NCI-H748 treated with DMSO at 0.1 percent for 48 hours (cell line): ENCODE results near the gene ART5.
"Not testable (repeated sequence)": the region's sequence is repeated elsewhere in the genome, so short reads cannot be mapped to it uniquely, and the experiment has no call there.

Experiments
- DNase-seq: peaks from one replicate; lab custom pipeline; 2025; lab: John Stamatoyannopoulos, UW

ART5 gene

DNA sequence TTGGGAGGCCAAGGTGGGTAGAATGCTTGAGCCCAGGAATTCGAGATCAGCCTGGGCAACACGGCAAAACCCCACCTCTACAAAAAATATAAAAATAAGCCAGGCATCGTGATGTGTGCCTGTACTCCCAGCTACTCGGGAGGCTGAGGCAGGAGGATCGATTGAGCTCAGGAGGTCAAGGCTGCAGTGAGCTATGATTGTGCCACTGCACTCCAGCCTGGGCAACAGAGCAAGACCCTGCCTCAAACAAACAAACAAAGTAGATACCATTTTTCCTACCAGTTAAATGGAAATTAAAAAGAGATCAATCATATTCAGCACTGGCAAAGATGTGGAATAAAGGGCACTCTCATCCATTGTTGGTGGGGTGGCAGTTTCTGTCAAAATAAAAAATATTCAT, 15.5 kb upstream of the ART5 start:
- not testable (repeated sequence) for DNase-seq

DNA sequence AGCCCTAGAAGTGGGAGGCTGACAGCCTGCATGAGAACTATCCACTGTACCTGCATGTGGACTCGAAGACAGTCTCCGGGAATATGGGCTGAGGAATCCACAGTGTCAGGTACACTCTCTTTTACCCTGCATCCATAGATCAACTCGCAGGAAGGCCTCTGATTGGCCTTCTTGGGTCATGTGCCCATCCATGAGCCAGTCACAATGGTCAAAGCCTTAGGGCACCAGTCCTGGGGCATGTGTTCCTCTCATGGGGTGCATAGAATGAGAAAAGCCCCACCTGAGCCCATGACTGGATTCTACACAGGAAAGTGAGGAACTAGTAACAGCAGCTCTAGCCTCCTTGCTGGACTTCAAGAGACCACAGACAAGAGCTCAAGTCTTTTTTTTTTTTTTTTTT, 13.8 kb upstream of the ART5 start:
- no peak for DNase-seq

GRCh38 chr11:3652514-3652913, 10.7 kb upstream of the ART5 start:
- not testable (repeated sequence) for DNase-seq

- DNase-seq = not testable (repeated sequence)
Measured at GRCh38 chr11:3649374-3649773, 7.6 kb upstream of the ART5 start.

- DNase-seq = not testable (repeated sequence)
Measured at GRCh38 chr11:3648843-3649242, 7.1 kb upstream of the ART5 start.

GRCh38 chr11:3645552-3645951, 3.8 kb upstream of the ART5 start:
- DNase-seq = no peak

GRCh38 chr11:3644817-3645235, 3.0 kb upstream of the ART5 start, which contains the start of gene ART1:
Gene ART1 (plus strand): TSS chr11:3645128. CDS start chr11:3659214, 14,086 bp downstream.
- no peak for DNase-seq

GRCh38 chr11:3643102-3643546, 1.3 kb upstream of the ART5 start:
- not testable (repeated sequence) for DNase-seq

DNA sequence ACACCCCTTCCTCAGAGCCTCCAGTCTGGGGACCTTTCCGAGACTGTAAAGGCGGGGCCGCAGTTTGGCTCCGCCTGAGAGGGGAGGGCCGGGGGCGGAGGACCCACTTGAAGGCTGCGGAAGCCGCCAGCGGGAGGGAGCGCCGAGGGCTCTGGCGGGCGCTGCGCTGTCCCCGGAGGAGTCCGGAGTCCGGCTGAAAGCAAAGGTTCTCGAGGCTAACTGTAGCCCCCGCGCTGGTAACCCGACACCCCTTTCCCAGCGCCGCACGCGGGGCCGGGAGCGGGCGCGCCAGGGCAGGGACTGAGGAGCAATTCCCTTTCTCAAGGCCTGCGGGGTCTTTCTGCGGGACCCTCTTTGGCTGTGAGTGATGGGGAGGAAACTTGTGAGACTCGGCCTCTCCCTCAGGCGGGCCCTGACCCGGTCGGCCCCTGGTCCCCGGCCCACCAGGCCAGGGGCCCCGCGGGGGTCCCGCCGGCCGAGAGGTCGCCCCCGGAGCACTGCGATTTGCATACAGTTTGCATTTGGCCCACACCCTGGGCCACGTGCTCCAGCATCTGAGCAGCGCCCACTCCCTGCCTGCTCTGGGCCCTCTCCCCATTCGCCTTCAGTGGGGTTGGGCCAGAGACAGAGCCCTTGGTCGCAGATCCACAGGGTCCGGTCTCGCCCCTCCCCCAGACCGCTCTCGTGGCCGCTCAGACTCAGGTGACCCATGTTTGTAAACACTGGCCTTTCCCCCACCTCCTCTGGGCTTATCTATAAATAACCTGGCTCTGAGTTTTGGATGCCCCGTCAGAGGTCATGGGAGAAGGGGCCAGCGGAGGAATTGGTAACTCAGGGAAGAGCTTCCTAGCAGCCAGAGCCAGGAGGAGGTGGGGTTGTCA, 519 bp upstream of the ART5 start:
- DNase-seq = peak; percentile 71

DNA sequence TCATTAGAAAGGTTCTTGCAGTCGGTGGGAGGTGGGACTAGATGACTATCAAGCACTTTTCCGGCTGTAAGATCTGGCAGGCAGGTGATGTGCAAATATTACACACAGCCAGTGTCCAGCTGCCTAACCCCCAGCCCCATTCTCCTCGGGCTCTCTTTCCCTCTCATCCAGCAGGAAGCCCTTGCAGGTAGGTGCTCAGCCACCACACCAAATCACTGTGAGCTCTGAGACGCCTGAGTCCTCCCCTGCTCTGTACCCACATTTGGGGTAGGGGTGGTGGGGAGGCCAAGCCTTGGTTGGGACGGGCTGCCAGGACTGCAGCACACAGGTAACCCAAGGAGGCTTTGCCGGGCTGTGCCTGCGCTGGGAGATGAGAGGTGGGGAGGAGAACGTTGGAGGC, 601 bp downstream of the ART5 start:
- DNase-seq = no peak

DNA sequence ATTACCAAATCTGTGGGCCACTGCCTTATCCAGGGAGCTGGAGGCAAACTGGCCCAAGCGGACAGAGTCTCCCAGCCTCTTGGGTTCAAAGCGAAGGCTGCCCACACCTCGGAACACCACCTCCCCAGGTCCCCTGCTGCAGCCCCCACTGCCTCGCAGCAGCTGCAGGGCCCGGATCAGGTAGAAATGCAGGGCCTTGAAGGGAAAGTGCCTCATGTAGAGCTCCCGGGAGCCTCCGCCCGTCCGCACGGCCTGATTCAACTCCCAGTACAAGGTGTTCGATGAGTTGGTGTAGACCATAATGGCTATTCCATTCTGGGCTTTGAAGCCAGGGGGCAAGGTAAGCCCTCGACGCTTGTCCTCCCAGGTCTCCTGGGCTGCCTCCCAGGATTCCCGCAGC, 2.0 kb downstream of the ART5 start:
- DNase-seq = no peak

GRCh38 chr11:3638513-3638912, 3.3 kb downstream of the ART5 start:
- no peak for DNase-seq

- DNase-seq = no peak
Measured at GRCh38 chr11:3637201-3637600, 4.6 kb downstream of the ART5 start.

DNA sequence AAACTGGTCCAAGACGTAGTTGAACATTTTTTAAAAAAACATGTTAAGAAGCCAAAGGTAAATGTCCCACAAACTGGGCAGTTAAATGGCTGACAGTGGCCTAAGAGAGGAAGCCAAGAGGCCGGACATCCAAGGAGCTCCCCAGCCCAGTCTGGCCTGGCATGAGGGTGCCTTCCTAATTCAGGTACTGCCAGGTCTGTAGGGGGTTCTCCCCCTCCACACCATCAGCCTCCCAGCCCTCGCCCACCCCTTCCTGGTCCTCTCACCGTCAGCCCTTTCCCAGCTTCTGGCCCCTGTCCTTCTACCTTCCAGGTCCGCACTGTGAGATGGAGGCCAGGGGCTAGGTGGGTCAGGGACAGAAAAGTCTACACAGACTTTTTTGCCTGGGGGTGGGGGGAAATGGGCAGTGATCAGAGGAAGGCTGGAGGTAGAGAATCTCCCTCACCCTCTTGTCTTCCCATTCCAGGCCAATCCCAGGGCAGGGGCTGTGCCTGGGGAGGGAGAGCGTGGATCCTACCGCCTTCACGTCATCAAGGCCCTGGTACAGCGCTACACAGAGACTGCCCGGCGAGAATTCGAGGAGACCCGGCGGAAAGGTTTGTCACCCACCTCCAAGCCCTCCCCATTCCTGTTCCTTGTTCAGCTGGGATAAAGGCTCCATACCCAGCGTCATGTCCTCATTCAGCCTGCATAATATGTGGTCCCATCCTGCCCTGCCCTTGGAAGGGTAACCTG, 6.0 kb downstream of the ART5 start:
- DNase-seq = no peak

DNA sequence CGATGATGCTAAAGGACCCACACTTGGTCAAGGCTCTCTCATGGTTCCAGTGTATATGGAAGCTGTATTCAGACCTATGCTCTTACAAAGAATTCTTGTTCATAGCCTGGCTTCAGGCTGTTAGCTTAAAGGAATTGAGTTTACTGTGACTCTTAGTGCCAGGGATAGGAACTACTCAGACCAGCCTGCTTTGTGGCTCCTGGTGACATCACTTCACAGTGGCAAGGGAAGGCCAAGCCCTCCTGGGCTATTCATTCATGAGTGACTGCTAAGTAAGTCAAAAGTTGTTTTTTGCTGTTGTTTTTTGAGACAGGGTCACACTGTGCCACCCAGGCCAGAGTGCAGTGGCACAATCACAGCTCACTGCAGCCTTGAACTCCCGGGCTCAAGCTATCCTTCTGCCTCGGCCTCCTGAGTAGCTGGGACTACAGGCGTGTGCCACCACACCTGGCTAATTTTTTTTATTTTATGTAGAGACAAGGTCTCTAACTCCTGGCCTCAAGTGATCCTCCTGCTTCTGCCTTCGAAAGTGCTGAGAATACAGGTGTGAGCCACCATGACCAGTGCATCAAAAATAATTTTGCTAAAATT, 9.6 kb downstream of the ART5 start:
- no peak for DNase-seq

- no peak for DNase-seq
Measured at GRCh38 chr11:3631331-3631730, 10.5 kb downstream of the ART5 start.

DNA sequence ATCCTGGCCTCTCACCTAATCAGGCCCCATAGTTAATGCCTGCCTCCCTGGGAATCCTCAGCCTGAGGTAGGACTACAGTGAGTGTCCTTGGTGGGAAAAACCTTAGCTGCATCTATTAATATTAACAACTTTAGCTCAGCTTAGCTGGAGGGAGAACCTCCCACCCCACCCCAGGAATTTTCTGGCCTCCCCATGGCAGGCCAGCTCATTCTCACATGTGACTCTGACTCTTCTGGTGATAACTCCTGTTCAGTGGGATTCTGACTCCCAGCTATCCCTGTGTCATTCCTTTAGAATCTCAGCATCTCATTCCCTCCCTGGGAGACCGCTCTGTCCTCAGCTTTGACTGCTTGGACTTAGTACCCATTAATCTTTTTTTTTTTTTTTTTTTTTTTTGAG, 14.5 kb downstream of the ART5 start:
- DNase-seq = no peak

DNA sequence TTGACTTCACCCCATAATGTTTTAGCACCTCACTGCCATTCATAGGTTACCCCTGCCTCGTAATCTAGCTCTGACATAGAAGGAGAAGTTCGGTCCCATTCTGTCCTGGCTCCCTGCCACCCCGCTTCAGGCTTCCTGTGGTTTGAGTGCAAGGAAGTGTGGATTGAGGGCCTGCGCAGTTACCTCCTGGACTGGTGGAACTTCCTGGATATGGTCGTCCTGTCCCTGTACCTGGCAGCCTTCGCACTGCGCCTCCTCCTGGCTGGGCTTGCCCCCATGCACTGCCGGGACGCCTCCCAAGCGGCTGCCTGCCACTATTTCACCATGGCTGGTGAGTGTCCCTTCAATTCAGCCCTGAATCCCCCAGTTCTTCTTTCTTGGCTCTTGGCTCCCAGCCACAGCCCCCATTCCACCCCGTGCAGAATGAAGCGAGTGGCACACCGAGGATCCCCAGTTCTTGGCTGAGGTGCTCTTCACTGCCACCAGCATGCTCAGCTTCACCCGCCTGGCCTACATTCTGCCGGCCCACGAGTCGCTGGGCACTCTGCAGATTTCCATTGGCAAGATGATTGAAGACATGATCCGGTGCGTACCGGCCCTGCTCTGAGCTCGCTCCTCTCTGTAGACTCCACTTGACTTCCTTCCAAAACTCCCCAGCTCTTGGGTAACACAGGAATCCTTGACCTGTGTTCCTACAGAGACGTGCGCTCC, 15.4 kb downstream of the ART5 start:
- no peak for DNase-seq

DNA sequence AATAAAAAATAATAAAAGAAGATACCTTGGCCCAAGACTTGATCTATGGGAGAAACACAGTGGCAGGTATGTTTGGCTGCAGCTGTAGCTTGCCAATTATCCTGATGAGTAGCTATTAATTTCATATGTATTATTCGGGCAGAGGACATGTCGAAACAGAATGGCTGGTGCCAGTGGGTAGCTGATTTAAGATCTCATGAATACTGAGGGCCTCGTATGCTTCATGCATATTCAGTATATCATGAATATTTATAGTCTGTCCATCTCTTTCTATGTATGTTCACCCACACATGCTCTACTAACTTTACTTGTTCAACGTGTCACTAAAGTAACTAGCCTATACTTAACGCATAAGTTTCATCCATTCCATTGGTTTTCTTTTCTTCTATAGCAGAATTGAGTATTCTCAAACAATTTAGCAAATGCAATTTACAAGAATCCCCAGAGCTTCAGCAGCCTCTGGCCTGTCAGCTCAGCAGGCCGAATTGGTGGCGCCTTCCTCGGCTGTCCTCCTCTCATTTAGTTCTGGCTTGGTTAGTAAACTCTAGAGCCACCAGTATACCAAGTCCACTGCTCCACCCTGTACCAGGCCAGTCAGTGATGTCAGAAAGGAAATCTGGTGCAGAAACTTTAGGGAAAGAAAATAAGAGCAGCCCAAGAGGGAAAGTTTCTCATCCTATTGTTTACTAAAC, 17.9 kb downstream of the ART5 start:
- DNase-seq = no peak

GRCh38 chr11:3623121-3623520, 18.7 kb downstream of the ART5 start:
- DNase-seq = no peak

DNA sequence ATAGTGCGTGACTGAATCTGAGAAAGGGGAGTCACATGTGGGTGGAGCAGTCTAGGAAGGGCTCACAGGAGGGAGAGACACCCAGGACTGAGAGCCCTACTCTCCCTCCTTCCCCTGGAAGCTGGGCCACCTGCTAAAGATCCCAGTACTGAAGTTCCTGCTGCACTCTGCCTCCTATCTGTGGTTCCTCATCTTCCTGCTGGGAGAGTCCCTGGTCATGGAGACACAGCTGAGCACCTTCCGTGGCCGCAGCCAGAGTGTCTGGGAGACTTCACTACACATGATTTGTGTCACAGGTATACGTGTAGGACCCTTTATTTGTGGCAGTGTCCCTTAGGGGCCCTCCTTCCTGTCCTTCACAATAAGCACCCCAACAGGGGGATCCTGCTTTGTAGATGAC, 19.3 kb downstream of the ART5 start:
- DNase-seq = no peak
